IMR-90 (cell line): ENCODE results near the gene LIMCH1. TPM values are rescaled to one million over a fixed set of nuclear protein-coding genes. Genes with fewer than 3 reads are reported as not detected.
"Not testable (repeated sequence)": the region's sequence is repeated elsewhere in the genome, so short reads cannot be mapped to it uniquely, and the experiment has no call there.

Source experiments
- ATAC-seq: fragments of 200-7000 bp; cut with Tn5 transposase; 2 replicates; pipeline ENCODE4 v1.9.1; 2020; ENCODE audit warnings: low read depth, mild to moderate bottlenecking, moderate library complexity
- BruUV-seq: library from RNA; stranded (reverse); fragments of 400-500 nt; replicated peaks from 2 replicates; lab custom pipeline; 2021; lab: Mats Ljungman, UMichigan
- CTCF ChIA-PET: fragments of 300-600 bp; formaldehyde crosslinking; extraction: SDS; loops from one replicate; lab custom pipeline; 2021; ENCODE audit warnings: antibody characterized with exemption; lab: Yijun Ruan, JAX
- POLR2A ChIA-PET: fragments of 300-600 bp; sonication (Branson Sonifier 250); formaldehyde crosslinking; loops from one replicate; lab custom pipeline; 2022; ENCODE audit warnings: antibody characterized with exemption; ENCODE audit not compliant: unreplicated experiment; lab: Charles Lee
- DNase-seq: peaks from one replicate; pipeline ENCODE4 v3.0.0; 2013
- H2AFZ ChIP-seq: replicated peaks from 2 replicates; pipeline ENCODE3; 2013; ENCODE audit warnings: low read length, mild to moderate bottlenecking; ENCODE audit not compliant: poor library complexity
- H2AK5ac ChIP-seq: 2 replicates; pipeline ENCODE4 v1.6.1; 2013; ENCODE audit warnings: low read depth, low read length, inconsistent platforms
- H2AK9ac ChIP-seq: replicated peaks from 2 replicates; pipeline ENCODE3; 2013; ENCODE audit warnings: mild to moderate bottlenecking, low read depth, low read length, moderate library complexity; ENCODE audit not compliant: poor library complexity
- H2BK120ac ChIP-seq: 2 replicates; pipeline ENCODE4 v1.6.1; 2013; ENCODE audit warnings: low read depth, low read length, inconsistent platforms
- H2BK15ac ChIP-seq: 3 replicates; pipeline ENCODE4 v1.6.1; 2013; ENCODE audit warnings: low read depth, low read length, inconsistent platforms
- H2BK20ac ChIP-seq: 2 replicates; pipeline ENCODE4 v1.6.1; 2013; ENCODE audit warnings: low read depth, mild to moderate bottlenecking, inconsistent platforms, low read length, moderate library complexity
- H2BK5ac ChIP-seq: 2 replicates; pipeline ENCODE4 v1.6.1; 2013; ENCODE audit warnings: mild to moderate bottlenecking, low read depth, low read length, inconsistent platforms; ENCODE audit not compliant: poor library complexity, severe bottlenecking
- H3K14ac ChIP-seq: replicated peaks from 2 replicates; pipeline ENCODE4 v1.6.1; 2013; ENCODE audit warnings: low read depth, low read length, inconsistent platforms
- H3K18ac ChIP-seq: 2 replicates; pipeline ENCODE4 v1.6.1; 2013; ENCODE audit warnings: low read depth, low read length, control low read depth
- H3K23ac ChIP-seq: 2 replicates; pipeline ENCODE4 v1.6.1; 2013; ENCODE audit warnings: low read depth, low read length, inconsistent platforms
- H3K27ac ChIP-seq: 2 replicates; pipeline ENCODE4 v1.5.1; 2013; ENCODE audit warnings: mild to moderate bottlenecking, control low read depth, low read length; ENCODE audit not compliant: insufficient read depth
- H3K27me3 ChIP-seq: 2 replicates; pipeline ENCODE4 v1.6.1; 2013; ENCODE audit warnings: low read length; ENCODE audit not compliant: control insufficient read depth, insufficient read depth
- H3K36me3 ChIP-seq: 2 replicates; pipeline ENCODE4 v1.6.1; 2013; ENCODE audit warnings: low read length, mixed read lengths; ENCODE audit not compliant: control insufficient read depth, insufficient read depth
- H3K4ac ChIP-seq: 2 replicates; pipeline ENCODE4 v1.6.1; 2013; ENCODE audit warnings: low read depth, low read length, inconsistent platforms
- H3K4me1 ChIP-seq: 2 replicates; pipeline ENCODE4 v1.6.1; 2013; ENCODE audit warnings: low read length, mixed read lengths; ENCODE audit not compliant: control insufficient read depth, insufficient read depth
- H3K4me2 ChIP-seq: 2 replicates; pipeline ENCODE4 v1.6.1; 2013; ENCODE audit warnings: low read depth, mild to moderate bottlenecking, control low read depth, low read length, moderate library complexity
- H3K4me3 ChIP-seq: 2 replicates; pipeline ENCODE4 v1.5.1; 2013; ENCODE audit warnings: low read depth, mild to moderate bottlenecking, control low read depth, low read length, moderate library complexity; ENCODE audit not compliant: insufficient read depth
- H3K56ac ChIP-seq: 2 replicates; pipeline ENCODE4 v1.6.1; 2013; ENCODE audit warnings: low read length, inconsistent platforms; ENCODE audit not compliant: insufficient read depth; ENCODE audit errors: extremely low read depth
- H3K79me1 ChIP-seq, 2 experiments: 2 replicates each; pipeline ENCODE4 v1.6.1; 2013; ENCODE audit warnings: low read length in 2 of 2, inconsistent platforms in 1 of 2, low read depth in 1 of 2
- H3K9ac ChIP-seq: 2 replicates; pipeline ENCODE4 v1.6.1; 2013; ENCODE audit warnings: low read depth, low read length, control low read depth
- H3K9me1 ChIP-seq: 2 replicates; pipeline ENCODE4 v1.6.1; 2013; ENCODE audit warnings: low read length, inconsistent platforms; ENCODE audit not compliant: insufficient read depth
- H3K9me3 ChIP-seq: 2 replicates; pipeline ENCODE4 v1.6.1; 2013; ENCODE audit warnings: low read length; ENCODE audit not compliant: control insufficient read depth, insufficient read depth
- H4K20me1 ChIP-seq: 2 replicates; pipeline ENCODE4 v1.6.1; 2013; ENCODE audit warnings: low read length, inconsistent platforms; ENCODE audit not compliant: insufficient read depth
- H4K5ac ChIP-seq: 2 replicates; pipeline ENCODE4 v1.6.1; 2013; ENCODE audit warnings: mild to moderate bottlenecking, low read depth, low read length, control low read depth
- H4K8ac ChIP-seq, 2 experiments: 2 replicates each; pipeline ENCODE4 v1.6.1; 2013; ENCODE audit warnings: low read depth in 2 of 2, low read length in 2 of 2, control low read depth in 1 of 2, inconsistent platforms in 1 of 2
- H4K91ac ChIP-seq: 2 replicates; pipeline ENCODE4 v1.6.1; 2013; ENCODE audit warnings: low read depth, low read length, inconsistent platforms; ENCODE audit not compliant: insufficient read depth
- CTCF ChIP-seq: conservative IDR thresholded peaks from 2 replicates; pipeline ENCODE4 v1.5.1; 2012; ENCODE audit warnings: mild to moderate bottlenecking, low read depth, low read length, improper control_type of control experiment
- ELK1 ChIP-seq: fragments of 150-350 bp; IDR thresholded peaks from 2 replicates; pipeline ENCODE4 v1.6.1; 2016; ENCODE audit warnings: low read depth, mild to moderate bottlenecking, low read length, moderate library complexity, borderline replicate concordance
- FOS ChIP-seq: fragments of 150-350 bp; IDR thresholded peaks from 2 replicates; pipeline ENCODE4 v1.6.1; 2016; ENCODE audit warnings: low read depth, low read length
- MXI1 ChIP-seq: IDR thresholded peaks from 2 replicates; pipeline ENCODE4 v1.6.1; 2012; ENCODE audit warnings: low read depth, mild to moderate bottlenecking, low read length, moderate library complexity, borderline replicate concordance
- RCOR1 ChIP-seq: IDR thresholded peaks from 2 replicates; pipeline ENCODE4 v1.6.1; 2012; ENCODE audit warnings: mild to moderate bottlenecking, low read length, improper control_type of control experiment; ENCODE audit not compliant: insufficient replicate concordance
- WGBS, 2 experiments: methylation state at CpG; one replicate each; pipeline versions ENCODE4 v1.1.5 to v1.1.7; 2013; ENCODE audit warnings: missing lambda C conversion rate in 2 of 2; ENCODE audit not compliant: insufficient read length in 1 of 2; ENCODE audit errors: extremely low coverage in 2 of 2; 5-methylcytosine and 5-hydroxymethylcytosine counted together
- dilution Hi-C: fragments of 300-500 bp; cut with HindIII; formaldehyde crosslinking; loops from one replicate; pipeline ENCODE4 v1.14.3; 2018; ENCODE audit warnings: low sequenced_read_pairs; ENCODE audit not compliant: unreplicated experiment
- in situ Hi-C: fragments of 300-500 bp; cut with MboI; formaldehyde crosslinking; loops from 3 replicates; pipeline ENCODE4 v1.14.3; 2019; ENCODE audit warnings: low sequenced_read_pairs, inconsistent platforms, mixed read lengths
- intact Hi-C: fragments of 100-400 bp; cut with micrococcal nuclease; formaldehyde crosslinking; loops from 2 replicates; pipeline ENCODE4 v1.10.0; 2022
- polyA plus RNA-seq, 3 experiments: library from polyadenylated mRNA; depleted of rRNA; stranded (reverse); fragments of >200 nt; gene quantifications; 2 replicates each; pipeline ENCODE4 v1.2.3, GENCODE V29; 2012; ENCODE audit warnings: low replicate concordance in 1 of 3
- total RNA-seq: library from RNA; depleted of rRNA; stranded (reverse); fragments of >200 nt; gene quantifications from 2 replicates; pipeline ENCODE4 v1.2.3, GENCODE V29; 2012

Gene LIMCH1
- total and polyA plus RNA-seq, 2 of the 4 experiments (the other 2 are of a cell fraction), result 0.89 to 2.9 TPM

- TF ChIP-seq ELK1 (no peak), FOS (no peak), RCOR1 (no peak), MXI1 (no peak), CTCF (no peak)
Observed at GRCh38 chr4:41538017-41538733, at the start of gene LIMCH1 (continued).

- H3K4me3 ChIP-seq, H2BK5ac ChIP-seq, H4K91ac ChIP-seq, in situ Hi-C loops, H3K56ac ChIP-seq, H3K23ac ChIP-seq, H3K18ac ChIP-seq, H3K79me1 ChIP-seq, intact Hi-C loops, H3K9me3 ChIP-seq, H2BK20ac ChIP-seq, H4K5ac ChIP-seq, H2BK120ac ChIP-seq, H2AK5ac ChIP-seq, H2AFZ ChIP-seq, H3K27ac ChIP-seq, H4K20me1 ChIP-seq, CTCF ChIA-PET, H3K9me1 ChIP-seq, BruUV-seq, H3K4ac ChIP-seq, H3K14ac ChIP-seq, ATAC-seq, H2AK9ac ChIP-seq, DNase-seq, H3K36me3 ChIP-seq, H3K4me2 ChIP-seq, dilution Hi-C loops, POLR2A ChIA-PET, H3K9ac ChIP-seq, H3K4me1 ChIP-seq, H4K8ac ChIP-seq, H3K27me3 ChIP-seq, H2BK15ac ChIP-seq: not testable (repeated sequence)
- WGBS, 2 experiments, result 94% methylated on average over 3 of the region's 28 CpGs; no CpG with 5 or more reads in 1 of the 2 experiments
Observed at GRCh38 chr4:41491081-41491576, 46.8 kb upstream of the LIMCH1 start.
